ENCODE data around the gene CRACR2A. TPM values are rescaled to one million over a fixed set of nuclear protein-coding genes. Genes with fewer than 3 reads are reported as not detected.
A peak's percentile ranks its signal among the peaks of the same experiment; 100 is the strongest.

Gene CRACR2A
- total and polyA plus RNA-seq, 5 donors from 2014 or later = 8.2 to 42.9 (median 12.0) TPM

GRCh38 chr12:3705354-3705675 is 47.6 kb downstream of the CRACR2A start:
- Histone ChIP-seq H3K36me3 (ENCODE audit: control insufficient read depth, insufficient read depth, low read length) (peaks cover 6% of the 10 kb centered on the region), H3K4me3 (ENCODE audit: low read depth, low read length) (no peak overlapping the region), H3K27me3 (ENCODE audit: control insufficient read depth, insufficient read depth, low read length) (no peaks in the 10 kb centered on the region), H3K9me3 (ENCODE audit: control insufficient read depth in 2 of 2, low read length in 2 of 2) (peaks cover 9 to 11% of the 10 kb centered on the region in 2 experiments), H3K4me1 (ENCODE audit: control insufficient read depth, insufficient read depth, low read length, poor library complexity, severe bottlenecking) (no peaks in the 10 kb centered on the region), H3K27ac (ENCODE audit: insufficient read depth, low read length, poor library complexity, severe bottlenecking) (no peak overlapping the region)
- peaks cover 51% of the 10 kb centered on the region for H3K36me3 Mint-ChIP-seq
- no peak overlapping the region for H3K27ac Mint-ChIP-seq
- DNase-seq (no peak), ATAC-seq (ENCODE audit: low read depth in 2 of 2) (no peak)
- peaks cover 0 to 12% (median 0%) of the 10 kb centered on the region in 7 donors for H3K9me3 Mint-ChIP-seq
- H3K27me3 Mint-ChIP-seq = no peaks in the 10 kb centered on the region
- no peak overlapping the region for H3K4me3 Mint-ChIP-seq
- peaks cover 13 to 23% (median 23%) of the 10 kb centered on the region in 4 donors for H3K4me1 Mint-ChIP-seq

GRCh38 chr12:3704512-3705353 is 48.2 kb downstream of the CRACR2A start:
- Mint-ChIP-seq H3K4me3 (no peak overlapping the region), H3K36me3 (peaks cover 46% of the 10 kb centered on the region)
- no peak overlapping the region for H3K27ac ChIP-seq (ENCODE audit: insufficient read depth, low read length, poor library complexity, severe bottlenecking)

DNA sequence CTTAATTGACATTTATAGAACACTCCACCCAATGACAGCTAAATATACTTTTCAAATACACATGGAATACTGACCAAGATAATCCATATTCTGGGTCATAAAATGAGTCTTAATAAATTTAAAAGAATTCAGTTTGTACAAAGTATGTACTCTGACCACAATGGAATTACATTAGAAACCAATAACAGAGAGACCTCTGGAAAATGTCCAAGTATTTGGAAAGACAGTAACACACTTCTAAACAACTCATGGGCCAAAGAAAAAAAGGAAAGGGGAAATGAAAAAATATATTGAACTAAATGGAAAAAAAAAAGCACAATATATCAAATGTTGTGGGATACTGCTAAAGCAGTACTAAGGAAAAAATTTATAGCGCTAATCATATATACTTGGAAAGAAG is 52.0 kb downstream of the CRACR2A start:
- Histone ChIP-seq H3K36me3 (ENCODE audit: control insufficient read depth, insufficient read depth, low read length) (peaks cover 33% of the 10 kb centered on the region), H3K9me3 (ENCODE audit: control insufficient read depth in 2 of 2, low read length in 2 of 2) (peaks cover 9 to 11% of the 10 kb centered on the region in 2 experiments), H3K27ac (ENCODE audit: insufficient read depth, low read length, poor library complexity, severe bottlenecking) (no peak overlapping the region), H3K4me3 (ENCODE audit: low read depth, low read length) (no peak overlapping the region), H3K27me3 (ENCODE audit: control insufficient read depth, insufficient read depth, low read length) (no peaks in the 10 kb centered on the region), H3K4me1 (ENCODE audit: control insufficient read depth, insufficient read depth, low read length, poor library complexity, severe bottlenecking) (no peaks in the 10 kb centered on the region)
- H3K27ac Mint-ChIP-seq = peak overlapping the region in 1 of 3 donors; percentile 16
- ATAC-seq (ENCODE audit: low read depth in 2 of 2) = no peak
- H3K4me1 Mint-ChIP-seq = peaks cover 13 to 26% (median 17%) of the 10 kb centered on the region in 4 donors
- DNase-seq = no peak
- H3K27me3 Mint-ChIP-seq = no peaks in the 10 kb centered on the region
- H3K4me3 Mint-ChIP-seq = peak overlapping the region in 1 of 4 donors; percentile 58
- peaks cover 42% of the 10 kb centered on the region for H3K36me3 Mint-ChIP-seq
- H3K9me3 Mint-ChIP-seq = peaks cover 0 to 12% (median 0%) of the 10 kb centered on the region in 7 donors

More at GRCh38 chr12:3704512-3705353, 48.2 kb downstream of the CRACR2A start:
- H3K9me3 ChIP-seq (ENCODE audit: control insufficient read depth in 2 of 2, low read length in 2 of 2) = peaks cover 9 to 11% of the 10 kb centered on the region in 2 experiments
- no peak for ATAC-seq (ENCODE audit: low read depth in 2 of 2)
- Mint-ChIP-seq H3K27ac (peak overlapping the region in 1 of 3 donors; percentile 36), H3K27me3 (no peaks in the 10 kb centered on the region), H3K9me3 (peaks cover 0 to 12% (median 0%) of the 10 kb centered on the region in 7 donors), H3K4me1 (peaks cover 13 to 26% (median 23%) of the 10 kb centered on the region in 4 donors)
- no peak for DNase-seq
- no peaks in the 10 kb centered on the region for H3K27me3 ChIP-seq (ENCODE audit: control insufficient read depth, insufficient read depth, low read length)
- H3K4me1 ChIP-seq (ENCODE audit: control insufficient read depth, insufficient read depth, low read length, poor library complexity, severe bottlenecking) = no peaks in the 10 kb centered on the region
- H3K4me3 ChIP-seq (ENCODE audit: low read depth, low read length) = no peak overlapping the region
- H3K36me3 ChIP-seq (ENCODE audit: control insufficient read depth, insufficient read depth, low read length) = peaks cover 6% of the 10 kb centered on the region

DNA sequence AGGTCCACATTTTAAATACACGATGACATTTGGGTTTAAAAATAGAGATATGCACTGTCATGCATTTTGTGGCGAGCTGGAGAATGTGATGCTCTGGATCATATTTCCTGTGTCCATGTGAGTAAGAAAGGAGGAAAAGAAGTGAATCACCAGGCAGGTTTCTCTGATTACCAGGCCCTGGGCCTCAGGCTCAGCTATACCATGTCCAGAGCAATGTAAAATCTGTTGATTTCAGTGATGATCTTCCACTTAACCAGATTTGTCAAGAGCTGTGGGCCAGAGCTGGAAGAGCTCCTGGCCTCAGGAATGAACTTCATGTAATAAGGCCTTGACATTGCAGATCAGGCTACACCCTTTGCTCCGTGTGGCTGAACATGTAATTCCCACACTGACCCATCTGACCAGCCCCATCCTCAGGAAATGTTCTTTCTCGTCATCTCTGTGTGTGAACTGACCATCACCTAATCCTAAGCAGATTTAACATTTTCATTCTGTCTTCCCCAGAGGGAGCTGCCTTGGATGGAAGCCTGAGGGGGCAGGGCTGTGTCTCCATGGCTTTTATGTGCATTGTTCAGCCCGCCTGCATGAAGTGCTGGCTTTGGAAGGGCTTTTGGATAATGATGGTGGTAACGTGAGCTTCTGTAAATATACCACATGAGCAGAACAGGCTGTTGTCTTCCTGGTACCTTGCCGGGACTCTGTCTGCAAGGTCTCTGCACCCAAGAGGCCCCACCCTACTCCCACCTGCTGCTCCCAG is 54.5 kb downstream of the CRACR2A start:
- H3K36me3 Mint-ChIP-seq = peaks cover 40% of the 10 kb centered on the region
- H3K4me1 ChIP-seq (ENCODE audit: control insufficient read depth, insufficient read depth, low read length, poor library complexity, severe bottlenecking) = no peaks in the 10 kb centered on the region
- H3K4me3 ChIP-seq (ENCODE audit: low read depth, low read length) = no peak overlapping the region
- H3K9me3 Mint-ChIP-seq = peaks cover 0 to 2% (median 0%) of the 10 kb centered on the region in 7 donors
- no peak overlapping the region for H3K4me3 Mint-ChIP-seq
- H3K36me3 ChIP-seq (ENCODE audit: control insufficient read depth, insufficient read depth, low read length) = peaks cover 54% of the 10 kb centered on the region
- H3K27me3 ChIP-seq (ENCODE audit: control insufficient read depth, insufficient read depth, low read length) = no peaks in the 10 kb centered on the region
- H3K27ac ChIP-seq (ENCODE audit: insufficient read depth, low read length, poor library complexity, severe bottlenecking) = no peak overlapping the region
- no peak for ATAC-seq (ENCODE audit: low read depth in 2 of 2)
- no peak overlapping the region for H3K27ac Mint-ChIP-seq
- H3K9me3 ChIP-seq (ENCODE audit: control insufficient read depth in 2 of 2, low read length in 2 of 2) = peaks cover under 1 to 2% of the 10 kb centered on the region in 2 experiments
- DNase-seq = no peak
- H3K27me3 Mint-ChIP-seq = no peaks in the 10 kb centered on the region
- H3K4me1 Mint-ChIP-seq = peaks cover 6 to 20% (median 13%) of the 10 kb centered on the region in 4 donors

DNA sequence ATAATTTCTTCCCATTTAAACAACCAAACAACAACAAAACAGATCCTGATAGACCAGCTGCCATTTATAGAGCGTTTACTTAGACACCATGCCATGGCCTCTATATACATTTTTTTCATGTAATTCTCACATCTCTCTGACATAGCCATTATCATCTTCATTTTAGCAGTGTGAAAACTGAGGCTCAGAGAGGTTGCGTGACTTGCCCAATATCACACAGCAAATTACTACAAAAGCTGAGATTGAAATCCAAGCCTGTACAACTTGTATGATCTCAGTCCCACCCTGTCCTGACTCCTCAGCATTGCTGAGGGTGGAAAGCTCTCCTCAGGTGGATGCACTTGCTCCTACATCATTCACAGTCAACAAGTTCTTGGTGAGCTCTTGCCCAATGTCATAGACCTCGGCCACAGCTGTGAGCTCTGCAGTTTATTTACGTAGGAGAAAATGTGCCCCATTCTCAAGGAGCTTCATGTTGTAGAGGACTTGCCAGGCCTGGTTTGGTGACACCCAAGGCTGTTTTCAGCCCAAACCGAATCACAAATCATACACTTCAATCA is 55.5 kb downstream of the CRACR2A start:
- Mint-ChIP-seq H3K9me3 (no peaks in the 10 kb centered on the region), H3K36me3 (peaks cover 39% of the 10 kb centered on the region), H3K27ac (peak overlapping the region in 1 of 3 donors; percentile 57), H3K4me1 (peaks cover 5 to 13% (median 9%) of the 10 kb centered on the region in 4 donors), H3K4me3 (no peak overlapping the region), H3K27me3 (no peaks in the 10 kb centered on the region)
- H3K27ac ChIP-seq (ENCODE audit: insufficient read depth, low read length, poor library complexity, severe bottlenecking) = no peak overlapping the region
- peaks cover 63% of the 10 kb centered on the region for H3K36me3 ChIP-seq (ENCODE audit: control insufficient read depth, insufficient read depth, low read length)
- no peaks in the 10 kb centered on the region for H3K9me3 ChIP-seq (ENCODE audit: control insufficient read depth in 2 of 2, low read length in 2 of 2)
- ATAC-seq (ENCODE audit: low read depth in 2 of 2) (no peak), DNase-seq (no peak)
- H3K27me3 ChIP-seq (ENCODE audit: control insufficient read depth, insufficient read depth, low read length) = no peaks in the 10 kb centered on the region
- H3K4me3 ChIP-seq (ENCODE audit: low read depth, low read length) = no peak overlapping the region
- no peaks in the 10 kb centered on the region for H3K4me1 ChIP-seq (ENCODE audit: control insufficient read depth, insufficient read depth, low read length, poor library complexity, severe bottlenecking)

GRCh38 chr12:3694673-3695072 is 58.2 kb downstream of the CRACR2A start:
- H3K4me3 ChIP-seq (ENCODE audit: low read depth, low read length) = no peak overlapping the region
- no peaks in the 10 kb centered on the region for H3K27me3 ChIP-seq (ENCODE audit: control insufficient read depth, insufficient read depth, low read length)
- ATAC-seq (ENCODE audit: low read depth in 2 of 2) (no peak), DNase-seq (no peak)
- H3K27me3 Mint-ChIP-seq = no peaks in the 10 kb centered on the region
- H3K27ac ChIP-seq (ENCODE audit: insufficient read depth, low read length, poor library complexity, severe bottlenecking) = no peak overlapping the region
- H3K9me3 Mint-ChIP-seq = peaks cover 0 to 4% (median 0%) of the 10 kb centered on the region in 7 donors
- H3K4me1 Mint-ChIP-seq = peaks cover 0 to 4% (median 0%) of the 10 kb centered on the region in 4 donors
- no peak overlapping the region for H3K27ac Mint-ChIP-seq
- peaks cover 63% of the 10 kb centered on the region for H3K36me3 ChIP-seq (ENCODE audit: control insufficient read depth, insufficient read depth, low read length)
- no peaks in the 10 kb centered on the region for H3K9me3 ChIP-seq (ENCODE audit: control insufficient read depth in 2 of 2, low read length in 2 of 2)
- peaks cover 59% of the 10 kb centered on the region for H3K36me3 Mint-ChIP-seq
- H3K4me1 ChIP-seq (ENCODE audit: control insufficient read depth, insufficient read depth, low read length, poor library complexity, severe bottlenecking) = no peaks in the 10 kb centered on the region
- H3K4me3 Mint-ChIP-seq = no peak overlapping the region

DNA sequence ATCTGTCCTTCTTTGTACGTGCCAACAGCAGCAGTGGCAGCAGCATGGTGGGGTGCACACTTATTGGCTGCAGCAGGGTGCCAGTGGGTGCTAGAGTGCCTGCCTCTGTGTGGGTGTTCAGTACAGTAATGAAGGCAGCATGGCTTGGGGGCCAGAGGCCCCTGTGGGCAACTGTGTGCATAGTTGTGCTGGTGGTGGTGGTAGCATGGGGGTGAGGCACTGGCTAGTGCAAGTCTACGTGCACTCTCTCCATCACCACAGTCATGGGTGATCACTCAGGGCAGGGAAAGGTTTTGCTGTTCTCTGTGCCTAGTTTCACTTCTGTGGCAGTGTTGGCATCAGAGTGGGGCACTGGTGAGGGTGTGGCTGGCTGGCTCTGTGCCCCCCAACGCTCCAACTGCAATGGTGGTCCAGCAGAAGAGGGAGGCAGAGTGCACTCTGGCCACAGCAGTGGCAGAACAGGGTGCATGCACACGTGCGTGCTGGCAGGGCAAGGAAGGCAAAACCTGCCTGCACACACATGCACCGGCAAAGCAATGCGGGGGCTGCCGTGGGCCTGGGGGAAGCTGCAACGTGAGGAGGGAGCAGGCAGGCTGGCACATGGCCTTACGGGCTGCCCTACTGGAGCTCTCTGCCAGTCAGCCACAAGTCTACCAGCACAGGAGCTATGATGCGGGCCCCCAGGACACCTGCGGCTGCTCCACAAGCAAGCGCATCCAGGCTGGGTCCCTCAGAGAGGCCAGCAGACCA is 60.1 kb downstream of the CRACR2A start:
- Histone ChIP-seq H3K27ac (ENCODE audit: insufficient read depth, low read length, poor library complexity, severe bottlenecking) (no peak overlapping the region), H3K36me3 (ENCODE audit: control insufficient read depth, insufficient read depth, low read length) (peaks cover 50% of the 10 kb centered on the region), H3K4me1 (ENCODE audit: control insufficient read depth, insufficient read depth, low read length, poor library complexity, severe bottlenecking) (no peaks in the 10 kb centered on the region), H3K27me3 (ENCODE audit: control insufficient read depth, insufficient read depth, low read length) (no peaks in the 10 kb centered on the region), H3K4me3 (ENCODE audit: low read depth, low read length) (no peak overlapping the region), H3K9me3 (ENCODE audit: control insufficient read depth in 2 of 2, low read length in 2 of 2) (no peaks in the 10 kb centered on the region)
- ATAC-seq (ENCODE audit: low read depth in 2 of 2) (no peak), DNase-seq (no peak)
- peaks cover 0 to 13% (median 0%) of the 10 kb centered on the region in 4 donors for H3K4me1 Mint-ChIP-seq
- H3K36me3 Mint-ChIP-seq = peaks cover 67% of the 10 kb centered on the region
- no peak overlapping the region for H3K27ac Mint-ChIP-seq
- no peaks in the 10 kb centered on the region for H3K27me3 Mint-ChIP-seq
- H3K9me3 Mint-ChIP-seq = peaks cover 0 to 4% (median 0%) of the 10 kb centered on the region in 7 donors
- no peak overlapping the region for H3K4me3 Mint-ChIP-seq

All from CD4-positive, CD25-positive, alpha-beta regulatory T cell (primary cell).